Subcutaneous abdominal adipose tissue (tissue), 5 donors: ENCODE results near the gene DDX19B.
"Not testable (repeated sequence)": the region's sequence is repeated elsewhere in the genome, so short reads cannot be mapped to it uniquely, and the experiment has no call there.

ENCODE experiments used
- H3K27ac ChIP-seq: one replicate; pipeline ENCODE4 v1.7.0; 2013; ENCODE audit warnings: low read depth, mild to moderate bottlenecking, inconsistent platforms, low read length, moderate library complexity
- H3K27me3 ChIP-seq, 5 donors: one replicate each; pipeline ENCODE4 v1.7.0; 2013; ENCODE audit warnings: low read length in 5 of 5, inconsistent platforms in 1 of 5; ENCODE audit not compliant: control insufficient read depth in 5 of 5, insufficient read depth in 4 of 5
- H3K36me3 ChIP-seq, 5 donors: one replicate each; pipeline ENCODE4 v1.7.0; 2013; ENCODE audit warnings: low read length in 5 of 5; ENCODE audit not compliant: control insufficient read depth in 5 of 5, insufficient read depth in 5 of 5
- H3K4me1 ChIP-seq, 5 donors: one replicate each; pipeline ENCODE4 v1.7.0; 2013; ENCODE audit warnings: low read length in 5 of 5, mild to moderate bottlenecking in 3 of 5, moderate library complexity in 1 of 5; ENCODE audit not compliant: control insufficient read depth in 5 of 5, insufficient read depth in 5 of 5
- H3K4me3 ChIP-seq, 5 donors: one replicate each; pipeline ENCODE4 v1.7.0; 2013; ENCODE audit warnings: low read length in 5 of 5, low read depth in 1 of 5
- H3K9ac ChIP-seq, 5 donors: one replicate each; pipeline ENCODE4 v1.7.0; 2013; ENCODE audit warnings: low read length in 5 of 5, mild to moderate bottlenecking in 4 of 5, moderate library complexity in 3 of 5
- H3K9me3 ChIP-seq, 5 donors: one replicate each; pipeline ENCODE4 v1.7.0; 2013; ENCODE audit warnings: low read length in 5 of 5; ENCODE audit not compliant: control insufficient read depth in 5 of 5
- donor health status: healthy.
- donor health status: healthy.
- donor health status: healthy.
- donor health status: healthy.
- donor health status: healthy.

Gene DDX19B

DNA sequence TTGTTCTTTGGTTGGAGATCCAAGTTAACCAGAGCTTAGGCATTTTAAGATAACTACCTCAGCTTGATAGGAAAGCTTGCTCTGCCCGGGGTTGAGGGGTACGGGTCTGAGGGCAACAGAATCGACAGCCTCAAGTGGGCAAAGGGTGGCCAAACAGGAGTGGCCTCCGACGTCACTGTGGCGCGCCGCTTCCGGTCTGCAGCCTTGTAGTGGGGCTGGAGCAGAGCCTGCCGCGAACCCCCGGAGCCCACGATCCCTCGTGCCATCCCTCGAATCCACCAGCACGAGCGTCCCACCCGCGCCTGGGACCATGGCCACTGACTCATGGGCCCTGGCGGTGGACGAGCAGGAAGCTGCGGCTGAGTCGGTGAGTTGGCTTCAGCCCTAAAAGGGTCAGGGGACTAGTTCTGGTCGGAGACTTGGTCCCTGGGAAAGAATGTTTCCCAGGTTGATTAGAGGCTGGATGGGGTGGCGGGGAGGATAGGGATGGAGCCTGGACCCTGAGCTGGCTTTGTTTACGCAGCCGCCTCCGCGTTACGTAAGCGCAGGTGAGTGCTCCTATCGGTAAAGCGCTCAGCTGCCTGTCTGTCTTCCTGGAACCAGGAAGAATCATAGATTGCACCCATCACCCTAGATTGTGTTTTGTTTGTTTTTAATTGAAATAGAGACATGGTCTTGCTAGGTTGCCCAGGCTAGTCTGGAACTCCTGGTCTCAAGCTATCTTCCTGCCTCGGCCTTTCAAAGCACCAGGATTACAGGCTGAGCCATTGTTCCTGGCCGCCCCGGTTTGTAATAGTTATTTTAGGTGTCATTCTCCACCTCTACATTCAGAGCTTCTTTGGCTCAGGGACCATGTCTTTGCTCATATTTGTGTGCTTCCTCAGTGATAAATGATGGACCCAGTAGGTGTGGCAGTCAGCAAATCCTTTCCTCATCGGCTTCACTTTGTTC lies at the start of gene DDX19B:
Gene DDX19B, plus strand, starts transcription at position 199 of the 951 bp plus-strand sequence. Its CDS starts 112 bp downstream, at position 311.
- Histone ChIP-seq H3K27me3 (no peaks in the 10 kb centered on the region), H3K9ac (peak within 1 kb of the TSS; percentile 89 to 99 (median 99)), H3K9me3 (peaks cover 0 to 9% (median 3%) of the 10 kb centered on the region in 5 donors), H3K36me3 (peaks cover 0 to 8% (median 0%) of the 10 kb centered on the region in 5 donors), H3K4me1 (peaks cover 0 to 20% (median 14%) of the 10 kb centered on the region in 5 donors), H3K27ac (peak within 1 kb of the TSS; percentile 95), H3K4me3 (peak within 1 kb of the TSS; percentile 90 to 99 (median 98))

DNA sequence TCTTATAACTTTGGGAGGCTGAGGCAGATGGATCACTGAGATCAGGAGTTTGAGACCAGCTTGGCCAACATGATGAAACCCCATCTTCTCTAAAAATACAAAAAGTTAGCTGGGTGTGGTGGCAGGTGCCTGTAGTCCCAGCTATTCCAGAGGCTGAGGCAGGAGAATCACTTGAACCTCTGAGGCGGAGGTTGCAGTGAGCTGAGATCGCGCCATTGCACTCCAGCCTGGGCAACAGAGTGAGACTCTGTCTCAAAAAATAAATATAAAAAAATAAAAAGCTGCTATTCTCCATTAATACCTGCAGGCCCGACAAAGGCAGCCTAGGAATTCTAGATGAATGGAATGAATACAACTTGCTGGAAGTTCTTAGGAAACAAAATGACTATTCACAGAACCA lies 49.3 kb upstream of the DDX19B start:
- not testable (repeated sequence) for H3K9me3 ChIP-seq, H3K27ac ChIP-seq, H3K9ac ChIP-seq, H3K4me3 ChIP-seq, H3K27me3 ChIP-seq
- H3K4me1 ChIP-seq = peaks cover 0 to 20% (median 17%) of the 10 kb centered on the region in 5 donors
- H3K36me3 ChIP-seq = peaks cover 0 to 27% (median 25%) of the 10 kb centered on the region in 5 donors

DNA sequence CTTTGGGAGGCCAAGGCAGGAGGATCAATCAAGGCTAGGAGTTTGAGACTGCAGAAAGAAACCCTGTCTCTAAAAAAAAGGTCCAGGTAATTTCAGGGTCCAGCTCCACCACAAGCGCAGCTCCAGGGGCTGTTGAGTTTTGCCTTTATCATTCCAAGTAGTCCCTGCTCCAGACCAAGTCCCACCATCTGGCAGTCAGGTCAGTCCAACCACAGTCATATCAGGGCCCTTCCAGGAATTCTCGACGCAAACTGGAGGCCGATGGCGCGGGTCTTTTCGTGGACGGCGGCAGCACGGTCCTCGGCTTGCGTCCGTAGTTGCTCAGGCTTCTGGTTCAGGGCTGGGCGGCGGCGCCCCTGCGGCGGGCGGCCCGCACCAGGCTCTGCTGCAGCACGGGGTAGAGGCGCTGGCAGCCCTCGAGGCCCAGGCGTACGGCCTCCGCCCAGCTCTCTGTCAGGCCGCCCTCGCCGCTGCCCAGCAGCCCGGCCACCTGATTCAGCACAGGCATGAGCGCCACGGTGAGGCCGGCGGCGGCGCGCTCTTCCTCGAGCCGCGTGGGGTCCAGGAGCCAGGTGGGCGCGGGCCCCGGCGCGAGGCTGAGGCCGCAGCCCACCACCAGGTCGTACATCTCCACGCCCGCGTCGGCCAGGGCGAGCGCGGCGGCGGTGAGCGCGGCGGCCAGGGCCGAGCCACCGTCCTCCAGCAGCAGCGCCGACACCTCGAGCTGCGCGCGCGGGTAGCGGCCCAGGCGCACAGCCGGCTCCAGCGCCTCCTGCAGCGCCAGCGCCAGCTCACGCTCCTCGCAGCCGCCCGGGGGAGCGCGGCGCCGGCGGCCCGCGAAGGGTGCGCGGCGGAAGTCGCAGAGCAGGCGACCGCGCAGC lies 48.0 kb upstream of the DDX19B start:
- Histone ChIP-seq H3K9me3 (no peaks in the 10 kb centered on the region), H3K4me3 (peak overlapping the region; percentile 44 to 82 (median 80)), H3K27me3 (no peaks in the 10 kb centered on the region), H3K4me1 (peaks cover 0 to 20% (median 17%) of the 10 kb centered on the region in 5 donors), H3K36me3 (peaks cover 2 to 39% (median 37%) of the 10 kb centered on the region in 5 donors), H3K9ac (peak overlapping the region in 4 of 5 donors; percentile 44 to 83 (median 78)), H3K27ac (no peak overlapping the region)

DNA sequence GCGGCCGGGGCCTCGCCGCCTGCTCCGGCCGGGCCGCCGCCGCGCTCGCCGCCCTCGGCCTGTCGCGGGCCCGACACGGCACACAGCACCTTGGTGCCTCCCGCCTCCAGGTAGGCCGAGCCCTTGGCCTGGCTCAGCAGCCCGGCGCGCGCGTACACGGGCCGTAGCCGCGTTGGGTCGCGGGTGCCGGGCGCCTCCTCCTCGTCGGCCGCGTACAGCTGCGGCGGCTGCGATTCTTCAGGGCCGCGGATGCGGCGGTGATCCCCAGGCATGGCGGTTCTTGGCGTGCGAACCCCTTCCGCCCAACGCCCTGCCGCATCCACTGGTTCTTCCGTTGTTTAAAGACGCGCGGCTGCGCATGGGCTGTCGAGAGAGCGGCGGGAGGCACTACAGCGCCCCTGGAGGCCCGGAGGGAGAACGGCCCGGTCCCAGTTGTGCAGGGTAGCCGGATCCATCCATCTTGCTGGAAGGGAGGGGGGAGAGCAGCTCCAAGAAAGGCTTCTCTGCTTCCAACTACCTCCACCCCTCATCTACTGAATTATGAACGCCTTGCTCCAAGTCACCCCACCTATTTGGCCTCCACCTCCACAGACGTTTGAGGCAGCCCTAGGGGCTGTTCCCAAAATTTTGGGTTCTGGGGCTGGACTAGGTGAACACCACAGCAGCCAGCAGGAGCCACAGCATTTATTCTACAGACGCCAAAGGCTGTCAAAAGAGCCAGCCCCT lies 47.2 kb upstream of the DDX19B start, which contains the start of gene EXOSC6:
Gene EXOSC6, minus strand, starts transcription at position 312 of the 726 bp plus-strand sequence. Its CDS starts 40 bp downstream, at position 272.
- peaks cover 0 to 20% (median 17%) of the 10 kb centered on the region in 5 donors for H3K4me1 ChIP-seq
- no peaks in the 10 kb centered on the region for H3K9me3 ChIP-seq
- H3K36me3 ChIP-seq = peaks cover 3 to 47% (median 44%) of the 10 kb centered on the region in 5 donors
- H3K4me3 ChIP-seq = peak within 1 kb of the TSS; percentile 44 to 82 (median 80)
- H3K9ac ChIP-seq = peak within 1 kb of the TSS in 4 of 5 donors; percentile 74 to 88 (median 81)
- no peaks in the 10 kb centered on the region for H3K27me3 ChIP-seq
- no peak within 1 kb of the TSS for H3K27ac ChIP-seq

DNA sequence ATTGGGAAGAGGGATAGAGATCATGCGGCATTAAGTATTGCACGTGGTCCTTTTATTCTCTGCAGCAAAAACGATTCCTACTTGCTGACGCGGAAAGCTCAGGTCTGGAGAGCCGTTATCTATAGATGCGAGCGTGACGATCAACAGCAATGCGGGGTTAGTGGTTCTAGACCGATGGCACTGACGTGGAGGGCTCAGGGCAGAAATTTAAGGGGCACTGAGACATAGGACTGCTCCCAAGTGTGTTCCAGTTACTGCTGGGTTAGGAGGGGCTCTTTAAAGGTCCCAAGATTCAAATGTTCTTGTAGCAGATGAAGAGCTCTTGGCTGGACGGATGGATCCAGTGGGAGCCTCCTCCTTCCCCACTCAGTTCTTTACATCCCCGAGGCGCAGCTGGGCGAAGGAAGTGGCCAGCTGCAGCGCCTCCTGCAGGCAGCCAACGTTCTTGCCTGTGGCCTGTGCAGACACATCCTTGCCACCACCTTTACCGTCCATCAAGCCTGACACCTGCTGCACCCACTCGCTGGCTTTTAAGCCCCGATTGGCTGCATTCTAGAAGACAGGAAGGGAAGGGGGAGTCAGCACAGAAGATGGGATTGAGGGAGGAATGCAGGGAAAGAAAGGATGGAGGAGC lies 46.5 kb upstream of the DDX19B start:
- no peak overlapping the region for H3K4me3 ChIP-seq
- H3K27me3 ChIP-seq = no peaks in the 10 kb centered on the region
- H3K9ac ChIP-seq = no peak overlapping the region
- H3K36me3 ChIP-seq = peaks cover 3 to 53% (median 48%) of the 10 kb centered on the region in 5 donors
- H3K4me1 ChIP-seq = peaks cover 0 to 20% (median 17%) of the 10 kb centered on the region in 5 donors
- no peaks in the 10 kb centered on the region for H3K9me3 ChIP-seq
- no peak overlapping the region for H3K27ac ChIP-seq

DNA sequence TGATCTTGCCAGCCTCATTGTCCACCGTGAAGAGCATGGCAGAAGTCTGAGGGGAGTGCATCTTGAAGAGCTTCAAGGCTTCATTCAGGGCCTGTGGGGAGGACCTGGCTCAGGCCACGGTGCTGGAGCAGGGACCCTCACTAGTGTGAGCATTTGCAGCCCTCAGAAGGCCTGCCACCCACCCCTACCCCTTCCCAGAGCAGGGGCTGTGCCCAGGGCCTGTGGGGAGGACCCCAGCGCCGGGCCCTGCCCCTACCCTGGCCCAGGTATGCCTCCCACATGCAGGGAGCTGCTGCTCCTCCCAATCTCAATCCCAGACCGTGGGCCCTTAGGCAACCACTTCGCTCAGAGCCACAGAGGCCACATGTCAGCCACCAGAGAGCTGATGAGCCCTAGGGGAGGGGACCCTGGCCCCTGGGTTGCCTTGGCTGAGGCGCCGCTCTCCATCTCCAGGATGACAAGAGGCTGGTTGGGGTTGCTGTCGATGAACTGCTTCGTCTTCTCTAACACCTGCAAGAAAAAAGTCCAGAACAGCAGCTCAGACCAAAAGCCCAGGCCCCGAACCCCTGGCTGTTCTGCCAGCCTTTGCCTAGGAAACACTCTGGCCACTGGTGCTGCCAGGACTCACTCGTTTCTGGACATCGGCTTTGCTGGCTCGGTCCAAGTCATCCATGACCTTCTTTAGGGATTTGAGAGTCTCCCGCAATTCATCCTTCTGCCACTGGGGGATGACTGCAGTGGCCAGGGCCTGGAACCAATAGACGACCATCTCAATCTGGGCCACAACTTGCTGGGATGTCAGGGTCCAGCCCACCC lies 45.5 kb upstream of the DDX19B start:
- Histone ChIP-seq H3K27ac (no peak overlapping the region), H3K4me1 (peaks cover 0 to 20% (median 17%) of the 10 kb centered on the region in 5 donors), H3K9me3 (no peaks in the 10 kb centered on the region), H3K9ac (no peak overlapping the region), H3K27me3 (no peaks in the 10 kb centered on the region), H3K4me3 (no peak overlapping the region), H3K36me3 (peaks cover 6 to 63% (median 58%) of the 10 kb centered on the region in 5 donors)

DNA sequence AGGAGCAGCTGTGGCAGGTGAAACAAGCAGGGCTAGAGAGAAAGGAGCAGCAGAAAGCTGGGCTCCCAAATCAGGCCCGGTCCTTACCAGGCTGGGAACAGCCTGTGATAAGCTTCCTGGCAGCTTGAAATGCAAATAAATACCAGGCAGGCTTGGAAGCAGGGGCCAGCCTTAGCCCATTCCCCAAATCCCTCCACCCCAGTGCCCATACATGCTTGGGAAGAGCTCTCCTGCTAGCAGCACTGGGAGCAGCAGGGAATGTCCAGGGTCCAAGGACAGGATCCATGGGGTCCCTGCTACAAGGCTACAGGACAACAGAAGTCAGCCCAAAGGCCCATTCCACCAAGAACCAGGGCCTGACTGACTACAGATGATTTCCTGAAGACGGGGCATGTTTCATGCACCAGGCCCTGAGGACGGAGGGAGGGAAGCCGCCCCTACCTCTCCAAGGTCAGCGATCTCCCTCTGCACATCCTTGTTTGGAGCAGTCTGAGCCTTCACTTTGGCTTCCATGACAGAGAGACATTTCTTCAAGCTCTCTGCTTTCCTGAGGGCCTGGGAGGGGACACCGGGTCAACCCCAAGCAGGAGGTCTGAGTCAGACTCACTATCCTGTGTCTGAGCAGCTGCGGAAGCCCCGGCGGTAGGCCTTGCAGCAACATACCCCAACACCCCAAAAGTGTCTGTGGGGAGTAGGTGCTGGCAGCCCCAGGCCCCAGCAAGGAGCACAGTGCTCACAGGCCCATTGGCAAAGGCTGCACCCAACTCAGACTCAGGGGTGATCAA lies 44.6 kb upstream of the DDX19B start:
- no peaks in the 10 kb centered on the region for H3K9me3 ChIP-seq
- no peak overlapping the region for H3K9ac ChIP-seq
- H3K4me1 ChIP-seq = peaks cover 0 to 19% (median 15%) of the 10 kb centered on the region in 5 donors
- H3K36me3 ChIP-seq = peaks cover 6 to 71% (median 66%) of the 10 kb centered on the region in 5 donors
- H3K27ac ChIP-seq = no peak overlapping the region
- H3K4me3 ChIP-seq = no peak overlapping the region
- H3K27me3 ChIP-seq = no peaks in the 10 kb centered on the region

DNA sequence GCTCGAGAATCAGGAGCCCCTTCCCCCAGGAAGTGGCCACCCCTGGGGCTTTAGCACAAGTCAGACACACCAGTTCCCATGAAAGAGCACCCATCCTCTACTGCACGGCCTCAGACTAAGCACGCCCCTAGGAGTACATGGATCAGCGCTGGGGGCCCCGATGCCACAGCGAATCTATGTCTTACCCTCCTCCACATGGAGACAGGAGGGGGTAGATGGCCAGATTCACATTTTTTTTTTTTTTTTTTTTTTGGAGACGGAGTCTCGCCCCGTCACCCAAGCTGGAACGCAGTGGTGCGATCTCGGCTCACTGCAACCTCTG lies 44.1 kb upstream of the DDX19B start:
- H3K9me3 ChIP-seq = no peaks in the 10 kb centered on the region
- H3K9ac ChIP-seq = no peak overlapping the region
- no peak overlapping the region for H3K27ac ChIP-seq
- no peak overlapping the region for H3K4me3 ChIP-seq
- H3K27me3 ChIP-seq = no peaks in the 10 kb centered on the region
- H3K4me1 ChIP-seq = peaks cover 0 to 13% (median 11%) of the 10 kb centered on the region in 5 donors
- peaks cover 6 to 77% (median 68%) of the 10 kb centered on the region in 5 donors for H3K36me3 ChIP-seq
